Lower lobe of right lung (tissue), 2 donors: ENCODE results near the gene RIT2. TPM values are rescaled to one million over a fixed set of nuclear protein-coding genes. Genes with fewer than 3 reads are reported as not detected.

Experiments
- ATAC-seq, 2 donors: fragments of 200-7000 bp; cut with Tn5 transposase; one replicate each; pipeline ENCODE4 v1.9.1; 2020 to 2022; ENCODE audit warnings: mild to moderate bottlenecking in 2 of 2, moderate library complexity in 2 of 2
- DNase-seq: peaks from one replicate; pipeline ENCODE4 v3.0.0-alpha.2; 2020
- H3K27ac ChIP-seq: fragments of 200-600 bp; one replicate; pipeline ENCODE4 v1.8.0; 2022
- H3K27me3 ChIP-seq: fragments of 200-600 bp; one replicate; pipeline ENCODE4 v1.8.0; 2022; ENCODE audit warnings: low read depth
- H3K36me3 ChIP-seq: fragments of 200-600 bp; one replicate; pipeline ENCODE4 v1.8.0; 2022; ENCODE audit warnings: mild to moderate bottlenecking
- H3K4me1 ChIP-seq: fragments of 200-600 bp; one replicate; pipeline ENCODE4 v1.8.0; 2022
- H3K4me3 ChIP-seq: fragments of 200-600 bp; one replicate; pipeline ENCODE4 v1.8.0; 2022; ENCODE audit warnings: mild to moderate bottlenecking
- H3K9me3 ChIP-seq: fragments of 200-600 bp; one replicate; pipeline ENCODE4 v1.8.0; 2022
- CTCF ChIP-seq: fragments of 200-600 bp; IDR thresholded peaks from one replicate; pipeline ENCODE4 v1.8.0; 2022; ENCODE audit warnings: antibody characterized with exemption, mild to moderate bottlenecking
- intact Hi-C: fragments of 100-400 bp; cut with DNase I; formaldehyde crosslinking; loops from one replicate; pipeline ENCODE4 v1.11.0; 2022
- total RNA-seq: library from RNA; stranded (reverse); fragmentation: NEBNext Ultra II Directional; extraction: Animal tissue kit (Norgen Biotek cat#: 25700); gene quantifications from one replicate; pipeline ENCODE4 v1.2.1, GENCODE V29; 2021
- donor health status: DM: no; HTN: yes; CAD: no; lungs with severe emphysema.

RIT2 gene
- total RNA-seq, 1 donor from 2014 or later, result not detected

- TF ChIP-seq CTCF, result no peak
- H3K9me3 ChIP-seq, result no peaks in the 10 kb centered on the region
- no peaks in the 10 kb centered on the region for H3K36me3 ChIP-seq
- ATAC-seq (no peak), DNase-seq (no peak)
- H3K4me3 ChIP-seq, result no peak overlapping the region
- no peak overlapping the region for H3K27ac ChIP-seq
- intact Hi-C loops, result no loop called here
- no peaks in the 10 kb centered on the region for H3K4me1 ChIP-seq
- H3K27me3 ChIP-seq, result no peaks in the 10 kb centered on the region
Observed at GRCh38 chr18:42778445-42779042, 336.9 kb downstream of the RIT2 start.

DNA sequence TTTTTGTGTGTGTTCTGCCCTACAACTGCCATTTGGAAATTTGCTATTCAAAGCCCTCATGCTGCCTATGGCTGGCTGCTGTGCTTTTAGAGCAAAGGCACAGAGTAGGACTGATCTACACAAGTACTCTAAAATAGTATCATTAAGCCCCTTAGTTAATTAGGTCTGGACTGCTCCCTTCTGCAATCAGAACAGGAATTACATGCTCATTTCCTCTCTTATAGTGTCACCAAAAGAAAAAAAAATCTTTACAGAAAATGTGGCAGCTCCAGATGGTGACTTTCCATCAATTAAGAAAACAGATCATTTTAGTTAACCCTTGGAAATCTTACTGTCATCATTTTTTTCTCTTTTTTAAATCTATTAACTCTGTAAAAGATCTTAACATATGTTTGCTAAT is 337.5 kb downstream of the RIT2 start:
- no peak overlapping the region for H3K4me3 ChIP-seq
- H3K36me3 ChIP-seq, result no peaks in the 10 kb centered on the region
- no peak for TF ChIP-seq CTCF
- H3K27ac ChIP-seq, result no peak overlapping the region
- intact Hi-C loops, result no loop called here
- H3K27me3 ChIP-seq, result no peaks in the 10 kb centered on the region
- no peak for ATAC-seq
- no peaks in the 10 kb centered on the region for H3K4me1 ChIP-seq
- H3K9me3 ChIP-seq, result no peaks in the 10 kb centered on the region
- no peak for DNase-seq

- no peak for DNase-seq
- no peaks in the 10 kb centered on the region for H3K36me3 ChIP-seq
- H3K4me3 ChIP-seq, result no peak overlapping the region
- TF ChIP-seq CTCF, result no peak
- no peaks in the 10 kb centered on the region for H3K27me3 ChIP-seq
- H3K4me1 ChIP-seq, result no peaks in the 10 kb centered on the region
- no peaks in the 10 kb centered on the region for H3K9me3 ChIP-seq
- intact Hi-C loops, result no loop called here
- H3K27ac ChIP-seq, result no peak overlapping the region
- no peak for ATAC-seq
Observed at GRCh38 chr18:42773870-42774269, 341.6 kb downstream of the RIT2 start.

- H3K27me3 ChIP-seq, result no peaks in the 10 kb centered on the region
- no peak overlapping the region for H3K4me3 ChIP-seq
- H3K4me1 ChIP-seq, result no peaks in the 10 kb centered on the region
- intact Hi-C loops, result no loop called here
- TF ChIP-seq CTCF, result no peak
- no peaks in the 10 kb centered on the region for H3K9me3 ChIP-seq
- no peaks in the 10 kb centered on the region for H3K36me3 ChIP-seq
- DNase-seq (no peak), ATAC-seq (no peak)
- no peak overlapping the region for H3K27ac ChIP-seq
Observed at GRCh38 chr18:42771936-42772335, 343.5 kb downstream of the RIT2 start.

DNA sequence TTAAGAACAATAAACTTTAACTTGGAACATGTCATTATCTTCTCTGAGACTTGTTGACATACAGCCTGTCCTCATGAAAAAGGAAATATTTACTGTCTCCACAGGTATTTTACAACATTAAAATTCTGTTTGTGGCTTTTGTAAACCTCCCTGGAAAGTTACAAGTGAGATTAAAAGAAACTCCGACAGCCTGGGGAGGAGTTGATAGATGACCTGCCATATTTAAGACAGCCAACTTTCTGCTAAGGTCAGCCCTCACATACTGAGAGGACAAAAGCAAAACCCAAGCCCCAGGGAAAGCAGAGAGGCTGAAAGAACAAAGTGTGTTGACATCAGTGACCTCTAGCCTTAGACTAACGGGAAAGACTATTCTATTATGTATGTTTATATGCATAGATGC is 350.2 kb downstream of the RIT2 start:
- no peak for DNase-seq
- Histone ChIP-seq H3K27me3 (no peaks in the 10 kb centered on the region), H3K27ac (no peak overlapping the region), H3K9me3 (no peaks in the 10 kb centered on the region), H3K4me1 (no peaks in the 10 kb centered on the region), H3K36me3 (no peaks in the 10 kb centered on the region), H3K4me3 (no peak overlapping the region)
- no peak for ATAC-seq
- intact Hi-C loops, result no loop called here
- no peak for TF ChIP-seq CTCF

- intact Hi-C loops, result no loop called here
- DNase-seq (no peak), ATAC-seq (no peak)
- H3K36me3 ChIP-seq, result no peaks in the 10 kb centered on the region
- no peaks in the 10 kb centered on the region for H3K4me1 ChIP-seq
- no peak overlapping the region for H3K27ac ChIP-seq
- no peak for TF ChIP-seq CTCF
- no peaks in the 10 kb centered on the region for H3K27me3 ChIP-seq
- H3K9me3 ChIP-seq, result no peaks in the 10 kb centered on the region
- H3K4me3 ChIP-seq, result no peak overlapping the region
Observed at GRCh38 chr18:42760290-42760689, 355.2 kb downstream of the RIT2 start.
